ENCODE data around the gene TMEM8B.
"Not testable (repeated sequence)": the region's sequence is repeated elsewhere in the genome, so short reads cannot be mapped to it uniquely, and the experiment has no call there.

The TMEM8B gene

DNA sequence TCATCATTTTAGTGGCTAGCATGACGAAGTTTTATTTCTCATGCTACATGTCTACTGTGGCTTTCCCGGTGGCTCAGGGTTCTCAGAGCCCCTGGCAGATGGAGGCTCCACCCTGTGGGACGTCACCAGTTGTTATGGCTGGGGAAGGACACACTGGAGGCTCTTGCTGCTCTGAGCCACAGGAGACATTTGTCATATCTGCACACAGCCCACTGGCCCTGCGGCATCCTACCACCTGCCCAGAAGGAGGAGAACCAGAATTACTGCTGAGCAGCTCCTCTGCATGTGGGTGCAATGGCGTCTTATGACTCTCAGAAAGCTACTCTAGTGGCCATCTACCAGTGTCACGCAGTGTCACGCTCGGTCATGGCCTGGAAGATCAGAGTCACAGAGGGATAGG is 34.6 kb downstream of the TMEM8B start:
- Mint-ChIP-seq H3K27ac (no peak overlapping the region), H3K4me3 (no peak overlapping the region), H3K4me1 (ENCODE audit: low read depth) (no peaks in the 10 kb centered on the region), H3K27me3 (peaks cover 18% of the 10 kb centered on the region), H3K9me3 (no peaks in the 10 kb centered on the region), H3K36me3 (ENCODE audit: low read depth) (no peaks in the 10 kb centered on the region)

DNA sequence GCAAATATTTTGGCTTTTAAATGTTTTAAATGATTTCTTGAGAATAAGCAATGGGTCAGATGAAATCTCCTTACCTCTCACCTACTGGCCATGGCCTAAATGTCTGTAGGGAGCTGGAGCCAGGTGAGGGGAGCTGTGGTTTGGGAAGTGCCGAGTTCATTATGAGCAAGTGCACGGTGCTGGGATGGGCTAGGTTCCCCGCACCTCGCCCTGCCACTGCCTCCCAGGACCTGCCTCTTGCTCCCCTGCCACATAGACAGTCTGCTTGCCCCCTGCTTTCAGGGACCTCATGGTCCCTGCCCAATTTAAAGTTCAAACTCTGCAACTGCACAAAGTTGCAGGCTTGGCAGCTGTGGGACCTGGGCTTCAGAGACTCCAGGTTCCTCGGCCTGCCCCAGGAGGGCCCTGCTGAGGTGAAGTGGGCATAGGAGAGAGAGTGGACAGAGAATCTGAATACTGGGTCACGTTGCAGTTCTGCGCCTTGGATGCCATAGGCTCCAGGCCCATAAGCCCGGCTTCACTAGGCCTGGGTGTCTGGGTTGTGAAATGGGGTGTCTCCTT is 35.7 kb downstream of the TMEM8B start:
- no peak overlapping the region for H3K27ac Mint-ChIP-seq
- no peaks in the 10 kb centered on the region for H3K9me3 Mint-ChIP-seq
- no peaks in the 10 kb centered on the region for H3K36me3 Mint-ChIP-seq (ENCODE audit: low read depth)
- no peaks in the 10 kb centered on the region for H3K4me1 Mint-ChIP-seq (ENCODE audit: low read depth)
- H3K27me3 Mint-ChIP-seq = peaks cover 21% of the 10 kb centered on the region
- no peak overlapping the region for H3K4me3 Mint-ChIP-seq

DNA sequence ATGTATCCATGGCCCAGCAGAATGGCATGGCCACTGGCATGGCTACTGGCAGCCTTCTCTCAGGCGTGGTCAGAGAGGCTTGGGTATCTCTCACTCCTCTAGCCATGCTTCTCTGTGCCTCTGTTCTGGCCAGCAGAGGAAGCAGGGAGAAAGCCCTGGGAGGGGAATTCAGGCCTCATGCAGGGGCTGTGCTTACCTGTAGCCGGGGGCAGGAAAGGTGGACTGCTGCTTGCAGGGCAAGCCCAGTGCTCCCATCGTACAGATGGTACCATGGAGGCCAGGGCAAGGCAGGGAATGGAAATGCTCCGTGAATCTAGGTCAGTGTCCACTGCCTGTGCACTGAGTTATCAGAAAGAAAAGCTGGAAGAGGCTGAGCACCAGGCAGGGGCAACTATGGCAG is 38.5 kb downstream of the TMEM8B start:
- Mint-ChIP-seq H3K36me3 (ENCODE audit: low read depth) (no peaks in the 10 kb centered on the region), H3K27me3 (peaks cover 12% of the 10 kb centered on the region), H3K4me1 (ENCODE audit: low read depth) (no peaks in the 10 kb centered on the region), H3K27ac (no peak overlapping the region), H3K4me3 (no peak overlapping the region), H3K9me3 (no peaks in the 10 kb centered on the region)

DNA sequence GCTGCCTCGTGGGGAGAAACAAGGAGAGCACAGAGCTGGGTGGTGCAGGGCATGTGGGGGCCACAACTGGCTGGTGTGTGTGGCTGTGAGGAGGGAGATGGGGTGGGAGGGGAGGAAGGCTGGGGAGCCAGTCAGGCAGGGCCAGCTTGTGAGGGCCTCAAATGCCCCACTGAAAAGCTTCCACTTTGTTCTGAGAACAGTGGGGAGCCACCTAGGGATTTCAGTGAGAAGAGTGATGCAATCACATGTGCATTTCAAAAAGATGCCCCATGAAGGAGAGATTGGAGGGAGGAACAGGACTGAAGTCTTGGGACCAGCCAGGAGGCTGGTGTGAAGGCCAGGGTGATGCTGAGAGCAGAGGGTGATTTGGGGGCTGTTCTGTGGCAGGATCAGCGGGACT is 39.9 kb downstream of the TMEM8B start:
- Mint-ChIP-seq H3K36me3 (ENCODE audit: low read depth) (no peaks in the 10 kb centered on the region), H3K9me3 (no peaks in the 10 kb centered on the region), H3K27ac (no peak overlapping the region), H3K4me3 (no peak overlapping the region), H3K27me3 (peaks cover 6% of the 10 kb centered on the region), H3K4me1 (ENCODE audit: low read depth) (no peaks in the 10 kb centered on the region)

DNA sequence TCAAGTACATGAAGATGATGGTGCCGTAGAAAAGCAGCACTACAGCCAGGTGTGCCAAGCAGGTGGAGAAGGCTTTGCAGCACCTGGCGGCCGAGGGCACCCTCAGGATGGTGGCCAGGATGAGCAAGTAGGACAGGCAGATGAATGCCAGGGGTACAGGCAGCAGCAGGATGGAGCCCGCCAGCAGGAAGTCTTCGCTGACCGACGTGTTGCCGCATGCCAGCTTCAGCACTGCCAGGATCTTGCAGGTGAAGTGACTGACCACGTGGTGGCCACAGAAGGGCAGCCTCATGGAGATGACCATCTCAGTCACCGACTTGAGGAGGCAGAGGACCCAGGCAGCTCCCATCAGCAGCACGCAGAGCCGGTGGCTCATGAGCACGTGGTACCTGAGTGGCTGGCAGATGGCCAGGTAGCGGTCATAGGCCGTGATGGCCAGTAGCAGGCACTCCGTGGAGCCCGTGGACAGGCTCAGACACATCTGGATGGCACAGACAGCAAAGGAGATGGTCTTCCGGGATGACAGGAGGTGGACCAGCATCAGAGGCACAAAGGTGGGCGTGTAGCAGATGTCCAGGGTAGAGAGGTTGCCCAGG is 40.7 kb downstream of the TMEM8B start:
- Mint-ChIP-seq H3K36me3 (ENCODE audit: low read depth) (no peaks in the 10 kb centered on the region), H3K4me3 (no peak overlapping the region), H3K9me3 (no peaks in the 10 kb centered on the region), H3K27me3 (peaks cover 6% of the 10 kb centered on the region), H3K4me1 (ENCODE audit: low read depth) (no peaks in the 10 kb centered on the region), H3K27ac (no peak overlapping the region)

DNA sequence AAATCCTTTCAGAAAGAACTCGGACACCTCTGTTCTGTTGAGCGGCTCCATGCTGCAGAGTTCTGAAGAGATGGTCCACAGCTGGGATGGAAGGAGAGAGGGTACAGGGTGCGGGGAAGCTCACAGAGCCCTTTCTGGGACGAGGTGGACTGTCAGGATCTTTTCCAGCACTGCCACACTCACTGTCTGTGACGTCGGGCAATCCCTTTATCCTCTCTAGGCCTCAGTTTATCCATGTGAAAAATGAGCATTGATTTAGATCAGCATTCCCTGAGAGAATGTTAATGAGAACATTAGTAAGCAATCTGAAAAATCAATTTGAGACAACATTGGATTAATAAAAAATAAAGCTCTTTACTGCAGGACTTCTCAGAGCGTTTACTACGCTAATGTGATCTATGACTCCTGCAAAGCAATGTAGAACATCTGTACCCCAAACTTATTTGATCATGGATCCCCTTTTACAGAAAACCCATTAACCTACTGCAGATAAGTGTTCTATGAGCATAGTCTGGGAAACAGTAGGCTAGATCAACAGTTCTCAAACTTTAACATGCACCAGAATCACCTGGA is 41.4 kb downstream of the TMEM8B start, which contains the start of gene OR13J1:
TSS of gene OR13J1 (minus strand) at position 51 of the 573 bp plus-strand sequence. CDS start at position 51, 0 bp downstream.
- Mint-ChIP-seq H3K9me3 (no peaks in the 10 kb centered on the region), H3K27me3 (peaks cover 6% of the 10 kb centered on the region), H3K4me1 (ENCODE audit: low read depth) (no peaks in the 10 kb centered on the region), H3K27ac (no peak within 1 kb of the TSS), H3K4me3 (no peak within 1 kb of the TSS), H3K36me3 (ENCODE audit: low read depth) (no peaks in the 10 kb centered on the region)

DNA sequence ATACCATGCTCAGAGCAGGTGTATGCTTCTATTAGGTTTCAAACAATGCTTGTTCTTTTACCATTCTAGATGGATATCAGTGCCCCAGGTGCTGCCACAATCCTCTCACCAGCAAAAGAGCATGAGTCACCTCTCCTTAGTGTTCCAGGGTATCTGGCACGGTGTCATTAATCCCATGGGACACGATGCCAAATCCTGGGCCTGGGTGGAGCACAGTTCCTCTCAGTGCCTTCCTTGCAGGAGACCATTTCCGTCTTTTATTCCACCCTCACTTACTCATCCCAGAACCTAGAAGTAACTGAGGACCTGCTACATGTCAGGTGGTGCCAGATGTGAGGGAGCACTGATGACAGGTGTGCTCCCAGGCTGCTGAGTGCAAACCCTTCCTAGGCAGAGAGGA is 42.5 kb downstream of the TMEM8B start:
- Mint-ChIP-seq H3K4me1 (ENCODE audit: low read depth) (no peaks in the 10 kb centered on the region), H3K4me3 (no peak overlapping the region), H3K36me3 (ENCODE audit: low read depth) (no peaks in the 10 kb centered on the region), H3K27ac (no peak overlapping the region), H3K9me3 (no peaks in the 10 kb centered on the region), H3K27me3 (peaks cover 9% of the 10 kb centered on the region)

DNA sequence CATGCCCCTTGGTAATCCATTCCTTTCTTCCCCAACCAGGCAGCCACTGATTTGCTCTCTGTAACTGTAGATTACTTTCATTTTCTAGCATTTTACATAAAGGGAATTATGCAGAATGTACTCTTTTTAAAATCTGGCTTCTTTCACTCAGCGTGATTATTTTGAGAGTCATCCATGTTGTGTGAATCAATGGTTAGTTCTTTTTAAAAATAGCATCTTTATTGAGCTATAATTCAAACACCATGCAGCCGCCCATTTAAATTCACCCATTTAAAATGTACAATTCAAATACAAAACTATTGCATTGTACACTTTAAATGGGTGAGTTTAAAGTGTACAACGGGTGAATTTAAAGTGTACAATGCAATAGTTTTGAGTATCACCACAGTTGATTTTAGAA is 43.5 kb downstream of the TMEM8B start:
- Mint-ChIP-seq H3K36me3 (ENCODE audit: low read depth) (no peaks in the 10 kb centered on the region), H3K9me3 (peaks cover 4% of the 10 kb centered on the region), H3K27ac (no peak overlapping the region), H3K4me3 (no peak overlapping the region), H3K27me3 (peaks cover 13% of the 10 kb centered on the region), H3K4me1 (ENCODE audit: low read depth) (no peaks in the 10 kb centered on the region)

DNA sequence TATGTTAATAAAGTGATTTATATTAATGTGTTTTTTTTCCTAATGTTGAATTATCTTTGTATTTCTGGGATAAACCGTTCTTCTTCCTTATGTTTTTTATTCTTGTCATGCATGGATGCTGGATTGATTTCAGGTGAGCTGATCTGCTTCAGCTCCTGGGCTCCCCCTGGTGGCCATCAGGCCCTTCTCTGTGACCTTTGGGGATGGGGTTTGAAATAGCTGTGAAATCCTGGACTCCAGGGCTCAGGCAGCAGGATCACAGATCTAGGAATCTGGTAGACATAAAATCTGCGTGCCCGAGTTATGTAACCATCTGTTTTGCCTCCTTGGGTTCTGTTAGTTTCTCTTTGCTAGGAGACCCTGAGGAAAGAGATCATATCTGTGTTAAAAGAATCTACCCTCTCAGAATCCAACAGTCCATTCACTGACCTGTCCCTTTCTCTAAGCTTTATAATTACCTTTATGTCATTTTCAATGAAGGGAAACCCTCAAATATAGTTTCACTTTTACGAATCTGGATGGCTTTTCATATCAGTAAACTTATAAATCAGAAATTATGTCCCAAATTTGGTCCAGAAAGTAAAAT is 53.3 kb downstream of the TMEM8B start:
- Mint-ChIP-seq H3K9me3 (peaks cover 9% of the 10 kb centered on the region), H3K36me3 (ENCODE audit: low read depth) (no peaks in the 10 kb centered on the region), H3K27me3 (peaks cover 8% of the 10 kb centered on the region), H3K4me3 (no peak overlapping the region), H3K27ac (no peak overlapping the region), H3K4me1 (ENCODE audit: low read depth) (no peaks in the 10 kb centered on the region)

DNA sequence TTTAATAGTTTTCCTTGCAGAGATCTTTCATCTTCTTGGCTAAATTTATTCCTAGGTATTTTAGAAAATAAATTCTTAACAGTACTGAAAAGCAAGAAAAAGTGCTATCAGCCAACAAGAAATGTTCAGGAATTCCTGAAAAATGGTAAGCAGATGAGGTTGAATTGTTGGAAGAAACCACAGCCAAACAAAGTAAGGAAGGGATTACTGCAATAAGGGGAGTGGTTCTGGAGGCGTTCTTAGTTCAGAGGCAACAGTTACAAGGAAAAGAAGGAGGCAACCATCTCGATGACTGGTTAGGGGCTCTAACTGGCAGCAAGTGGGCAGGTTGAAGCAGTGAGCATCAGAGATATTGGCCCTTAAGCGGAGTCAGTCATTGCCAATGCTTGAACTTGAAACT is 54.0 kb downstream of the TMEM8B start:
- Mint-ChIP-seq H3K9me3 (peaks cover 3% of the 10 kb centered on the region), H3K4me1 (ENCODE audit: low read depth) (no peaks in the 10 kb centered on the region), H3K27ac (no peak overlapping the region), H3K4me3 (no peak overlapping the region), H3K27me3 (peaks cover 8% of the 10 kb centered on the region), H3K36me3 (ENCODE audit: low read depth) (no peaks in the 10 kb centered on the region)

DNA sequence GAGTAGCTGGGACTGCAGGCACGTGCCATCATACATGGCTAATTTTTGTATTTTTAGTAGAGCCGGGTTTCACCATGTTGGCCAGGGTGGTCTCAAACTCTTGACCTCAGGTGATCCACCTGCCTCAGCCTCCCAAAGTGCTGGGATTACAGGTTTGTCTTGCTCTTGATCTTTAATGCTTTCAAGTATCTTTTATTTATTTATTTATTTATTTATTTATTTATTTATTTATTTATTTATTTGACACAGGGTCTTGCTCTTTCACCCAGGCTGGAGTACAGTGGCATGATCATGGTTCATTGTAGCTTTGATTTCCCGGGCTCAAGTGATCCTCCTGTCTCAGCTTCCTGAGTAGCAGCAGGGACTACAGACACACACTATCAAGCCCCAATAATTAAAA is 55.9 kb downstream of the TMEM8B start:
- not testable (repeated sequence) for H3K4me3 Mint-ChIP-seq; H3K9me3 Mint-ChIP-seq; H3K27me3 Mint-ChIP-seq; H3K36me3 Mint-ChIP-seq (ENCODE audit: low read depth); H3K27ac Mint-ChIP-seq; H3K4me1 Mint-ChIP-seq (ENCODE audit: low read depth)

DNA sequence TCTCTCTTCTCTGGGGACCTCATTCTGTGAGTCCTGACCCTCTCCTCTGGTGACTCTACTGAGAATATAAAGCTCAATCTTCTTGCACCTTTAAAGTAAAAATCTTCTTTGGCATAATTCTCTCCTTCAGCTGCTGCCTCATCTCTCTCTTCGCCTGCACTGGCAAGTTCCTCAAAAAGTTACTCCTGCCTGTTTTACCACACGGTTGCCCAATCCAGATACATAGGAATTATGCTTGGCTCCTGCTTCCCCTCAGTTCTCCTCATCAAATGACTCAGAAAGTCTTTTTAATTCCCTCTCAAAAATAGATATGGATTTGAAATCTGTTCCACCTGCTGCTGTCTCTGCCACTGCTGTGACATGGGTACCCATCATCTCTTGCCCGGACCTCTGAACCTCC is 62.6 kb downstream of the TMEM8B start:
- peaks cover 22% of the 10 kb centered on the region for H3K27me3 Mint-ChIP-seq
- no peaks in the 10 kb centered on the region for H3K9me3 Mint-ChIP-seq
- H3K4me1 Mint-ChIP-seq (ENCODE audit: low read depth) = no peaks in the 10 kb centered on the region
- no peak overlapping the region for H3K4me3 Mint-ChIP-seq
- no peak overlapping the region for H3K27ac Mint-ChIP-seq
- no peaks in the 10 kb centered on the region for H3K36me3 Mint-ChIP-seq (ENCODE audit: low read depth)

DNA sequence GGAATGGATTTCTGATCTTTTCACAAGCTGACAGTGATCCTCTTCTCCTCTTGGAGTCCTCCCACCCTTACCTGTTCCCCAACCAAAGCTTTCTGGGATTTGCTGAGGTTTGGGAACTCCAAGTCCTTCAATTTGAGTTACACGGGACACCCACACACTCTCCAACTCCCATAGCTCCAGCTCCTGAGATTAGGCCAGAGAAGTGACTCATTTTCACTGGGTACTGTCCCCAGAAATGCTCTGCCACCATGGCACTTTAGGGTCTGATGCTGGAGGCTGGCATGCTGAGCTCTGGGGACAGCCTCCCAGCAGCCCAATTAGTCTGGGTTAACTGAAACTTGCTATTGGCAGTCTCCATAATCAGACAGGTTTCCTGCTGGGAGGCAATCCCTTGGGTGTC is 63.0 kb downstream of the TMEM8B start:
- no peak overlapping the region for H3K27ac Mint-ChIP-seq
- H3K4me3 Mint-ChIP-seq = no peak overlapping the region
- no peaks in the 10 kb centered on the region for H3K36me3 Mint-ChIP-seq (ENCODE audit: low read depth)
- no peaks in the 10 kb centered on the region for H3K4me1 Mint-ChIP-seq (ENCODE audit: low read depth)
- no peaks in the 10 kb centered on the region for H3K9me3 Mint-ChIP-seq
- peaks cover 22% of the 10 kb centered on the region for H3K27me3 Mint-ChIP-seq

DNA sequence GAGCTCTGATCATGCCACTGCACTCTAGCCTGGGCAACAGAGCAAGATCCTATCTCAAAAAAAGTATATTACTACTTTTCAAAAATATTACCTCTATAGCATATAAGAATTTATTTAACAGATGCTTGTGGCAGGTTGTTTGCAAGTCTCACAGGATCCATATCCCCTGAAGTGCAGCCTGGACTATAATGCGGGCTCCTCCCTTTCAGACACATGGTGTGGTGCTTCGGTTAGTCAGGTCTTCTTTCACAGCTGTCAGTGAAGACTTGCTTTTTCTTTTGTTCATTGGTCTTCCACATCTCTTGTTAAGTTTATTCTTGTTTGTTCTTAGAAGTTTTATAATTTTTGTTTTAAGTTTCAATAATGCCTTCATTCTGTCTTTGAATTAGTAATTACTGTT is 67.5 kb downstream of the TMEM8B start:
- H3K36me3 Mint-ChIP-seq (ENCODE audit: low read depth) = no peaks in the 10 kb centered on the region
- no peak overlapping the region for H3K4me3 Mint-ChIP-seq
- H3K27me3 Mint-ChIP-seq = peaks cover 25% of the 10 kb centered on the region
- no peaks in the 10 kb centered on the region for H3K9me3 Mint-ChIP-seq
- no peak overlapping the region for H3K27ac Mint-ChIP-seq
- H3K4me1 Mint-ChIP-seq (ENCODE audit: low read depth) = no peaks in the 10 kb centered on the region

DNA sequence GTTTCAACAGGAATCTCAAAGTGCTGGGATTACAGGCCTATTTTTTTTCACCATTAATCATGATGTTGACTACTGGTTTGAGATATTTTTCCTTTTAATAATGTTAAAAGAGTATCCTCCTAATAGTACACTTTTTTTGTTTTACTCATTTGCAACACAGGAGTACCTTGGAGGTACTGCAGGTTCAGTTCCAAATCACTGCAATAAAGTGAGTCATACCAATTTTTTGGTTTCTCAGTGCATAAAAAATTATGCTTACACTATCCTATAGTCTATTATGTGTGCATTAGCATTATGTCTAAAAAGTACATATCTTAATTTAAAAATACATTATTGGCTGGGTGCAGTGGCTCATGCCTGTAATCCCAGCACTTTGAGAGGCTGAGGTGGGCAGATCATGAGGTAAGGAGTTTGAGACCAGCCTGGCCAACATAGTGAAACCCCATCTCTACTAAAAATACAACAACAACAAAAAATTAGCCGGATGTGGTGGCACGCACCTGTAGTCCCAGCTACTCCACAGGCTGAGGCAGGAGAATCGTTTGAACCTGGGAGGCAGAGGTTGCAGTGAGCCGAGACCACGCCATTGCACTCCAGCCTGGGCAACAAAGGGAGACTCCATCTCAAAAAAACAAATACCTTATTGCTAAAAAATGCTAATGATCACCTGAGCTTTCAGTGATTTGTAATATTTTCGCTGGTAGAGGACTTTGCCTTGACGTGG is 68.5 kb downstream of the TMEM8B start:
- peaks cover 21% of the 10 kb centered on the region for H3K27me3 Mint-ChIP-seq
- H3K27ac Mint-ChIP-seq = not testable (repeated sequence)

More for the DNA sequence above, 68.5 kb downstream of the TMEM8B start:
- H3K9me3 Mint-ChIP-seq; H3K4me3 Mint-ChIP-seq; H3K36me3 Mint-ChIP-seq (ENCODE audit: low read depth); H3K4me1 Mint-ChIP-seq (ENCODE audit: low read depth): not testable (repeated sequence)

Data from stimulated activated naive CD8-positive, alpha-beta T cell treated with anti-CD3 and anti-CD28 coated beads, Interleukin-15, Interleukin-2, amounts not matched to agents 100 ng/mL and 50 ng/mL, for 24 hours (primary cell).